Astrocyte (in vitro differentiated cells and primary cell): Measurements from ENCODE around the gene C10orf67. TPM values are rescaled to one million over a fixed set of nuclear protein-coding genes. Genes with fewer than 3 reads are reported as not detected.

ENCODE experiments used
- DNase-seq: peaks from one replicate; pipeline ENCODE4 v3.0.0-alpha.2; 2010; ENCODE audit warnings: low read depth
- FAIRE-seq: peaks from 2 replicates; lab custom pipeline; 2011; peaks lifted over from hg19 to GRCh38; lab: Jason Lieb, UNC
- H2AFZ ChIP-seq: 2 replicates; pipeline ENCODE4 v1.6.0; 2012; ENCODE audit warnings: low read depth, low read length, inconsistent platforms
- H3K27ac ChIP-seq: 2 replicates; pipeline ENCODE4 v1.5.1; 2011; ENCODE audit warnings: low read depth, low read length, inconsistent platforms
- H3K27me3 ChIP-seq: 2 replicates; pipeline ENCODE4 v1.6.0; 2011; ENCODE audit warnings: low read length, inconsistent platforms; ENCODE audit not compliant: insufficient read depth
- H3K36me3 ChIP-seq: 2 replicates; pipeline ENCODE4 v1.5.1; 2011; ENCODE audit warnings: low read length, inconsistent platforms; ENCODE audit not compliant: insufficient read depth
- H3K4me1 ChIP-seq: 2 replicates; pipeline ENCODE4 v1.5.1; 2011; ENCODE audit warnings: low read length, inconsistent platforms; ENCODE audit not compliant: insufficient read depth
- H3K4me2 ChIP-seq: 2 replicates; pipeline ENCODE4 v1.6.0; 2012; ENCODE audit warnings: low read length, inconsistent platforms
- H3K4me3 ChIP-seq: 2 replicates; pipeline ENCODE4 v1.5.1; 2011; ENCODE audit warnings: low read depth, mild to moderate bottlenecking, low read length, inconsistent platforms; ENCODE audit not compliant: insufficient read depth
- H3K79me2 ChIP-seq: 2 replicates; pipeline ENCODE4 v1.6.0; 2012; ENCODE audit warnings: mild to moderate bottlenecking, low read length, inconsistent platforms; ENCODE audit not compliant: insufficient read depth
- H3K9ac ChIP-seq: 2 replicates; pipeline ENCODE4 v1.6.0; 2012; ENCODE audit warnings: mild to moderate bottlenecking, low read length, inconsistent platforms
- H3K9me3 ChIP-seq: 2 replicates; pipeline ENCODE4 v1.5.1; 2012; ENCODE audit warnings: low read depth, mild to moderate bottlenecking, low read length, inconsistent platforms; ENCODE audit not compliant: insufficient read depth
- H4K20me1 ChIP-seq: 2 replicates; pipeline ENCODE4 v1.6.0; 2012; ENCODE audit warnings: low read length, inconsistent platforms; ENCODE audit not compliant: insufficient read depth
- H3K27ac Mint-ChIP-seq: one replicate; pipeline ENCODE4 v1.8.0; 2021; ENCODE audit warnings: mild to moderate bottlenecking, mixed read lengths; ENCODE audit not compliant: unreplicated experiment
- H3K27me3 Mint-ChIP-seq: one replicate; pipeline ENCODE4 v1.8.0; 2021; ENCODE audit warnings: low read depth, mixed read lengths; ENCODE audit not compliant: unreplicated experiment
- H3K36me3 Mint-ChIP-seq: one replicate; pipeline ENCODE4 v1.8.0; 2021; ENCODE audit warnings: low read depth, mixed read lengths; ENCODE audit not compliant: unreplicated experiment
- H3K4me1 Mint-ChIP-seq: one replicate; pipeline ENCODE4 v1.8.0; 2021; ENCODE audit warnings: low read depth, mixed read lengths; ENCODE audit not compliant: unreplicated experiment
- H3K4me3 Mint-ChIP-seq: one replicate; pipeline ENCODE4 v1.8.0; 2021; ENCODE audit warnings: mild to moderate bottlenecking, moderate library complexity, mixed read lengths; ENCODE audit not compliant: unreplicated experiment
- H3K9me3 Mint-ChIP-seq: one replicate; pipeline ENCODE4 v1.8.0; 2021; ENCODE audit warnings: mild to moderate bottlenecking, mixed read lengths; ENCODE audit not compliant: unreplicated experiment
- CTCF ChIP-seq: IDR thresholded peaks from 2 replicates; pipeline ENCODE4 v1.5.1; 2011; ENCODE audit warnings: low read depth, mild to moderate bottlenecking, inconsistent platforms, low read length, moderate library complexity; ENCODE audit not compliant: insufficient read depth
- EZH2 ChIP-seq: IDR thresholded peaks from 2 replicates; pipeline ENCODE4 v1.6.1; 2012; ENCODE audit warnings: mild to moderate bottlenecking, low read length, inconsistent platforms; ENCODE audit not compliant: insufficient read depth
- total RNA-seq: library from RNA; stranded (reverse); gene quantifications from 2 replicates; pipeline ENCODE4 v1.2.1, GENCODE V29; 2021

Gene C10orf67
- total RNA-seq, 1 donor from 2014 or later: 0.27 TPM

DNA sequence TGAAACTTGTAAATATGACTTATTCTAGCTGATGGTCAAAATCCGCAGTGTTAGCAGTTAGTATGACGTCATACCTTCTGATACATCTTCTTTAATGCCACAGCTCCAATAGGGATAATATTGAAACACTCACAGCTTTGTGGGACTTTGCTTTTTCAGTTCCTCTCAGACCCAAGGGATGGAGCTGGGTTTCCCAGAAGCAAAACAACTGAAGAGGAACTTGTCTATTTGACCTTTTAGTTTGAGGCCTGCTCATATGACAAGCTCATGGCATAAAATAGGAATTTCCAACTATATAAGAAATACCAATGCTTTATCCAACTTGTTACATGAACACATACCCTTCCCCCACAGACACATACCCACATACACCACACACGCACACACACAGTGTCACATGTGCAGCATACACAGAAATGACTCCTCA is 31.6 kb upstream of the C10orf67 start:
- Histone ChIP-seq H3K9me3 (no peaks in the 10 kb centered on the region), H3K27me3 (no peaks in the 10 kb centered on the region), H3K4me1 (no peaks in the 10 kb centered on the region), H2AFZ (no peak overlapping the region), H3K4me2 (no peak overlapping the region), H3K4me3 (no peak overlapping the region), H4K20me1 (no peaks in the 10 kb centered on the region), H3K9ac (no peak overlapping the region), H3K79me2 (no peaks in the 10 kb centered on the region), H3K36me3 (no peaks in the 10 kb centered on the region), H3K27ac (no peak overlapping the region)
- no peak for TF ChIP-seq CTCF
- TF ChIP-seq EZH2: no peak
- DNase-seq (no peak), FAIRE-seq (no peak)
- Mint-ChIP-seq H3K27ac (no peak overlapping the region), H3K27me3 (no peaks in the 10 kb centered on the region), H3K9me3 (peaks cover 1% of the 10 kb centered on the region), H3K4me3 (no peak overlapping the region), H3K4me1 (no peaks in the 10 kb centered on the region), H3K36me3 (no peaks in the 10 kb centered on the region)

GRCh38 chr10:23375366-23375765 is 30.8 kb upstream of the C10orf67 start:
- H3K36me3 ChIP-seq: no peaks in the 10 kb centered on the region
- no peak for DNase-seq
- no peak overlapping the region for H3K4me3 Mint-ChIP-seq
- no peak overlapping the region for H3K4me3 ChIP-seq
- H3K27ac ChIP-seq: no peak overlapping the region
- H3K4me1 ChIP-seq: no peaks in the 10 kb centered on the region
- H3K4me2 ChIP-seq: no peak overlapping the region
- no peak for TF ChIP-seq EZH2
- H3K4me1 Mint-ChIP-seq: peaks cover under 1% of the 10 kb centered on the region
- no peaks in the 10 kb centered on the region for H3K79me2 ChIP-seq
- peak overlapping the region; percentile 27 for H3K27ac Mint-ChIP-seq
- H3K9me3 ChIP-seq: no peaks in the 10 kb centered on the region
- no peaks in the 10 kb centered on the region for H3K36me3 Mint-ChIP-seq
- no peaks in the 10 kb centered on the region for H4K20me1 ChIP-seq
- no peaks in the 10 kb centered on the region for H3K27me3 Mint-ChIP-seq
- peaks cover 1% of the 10 kb centered on the region for H3K9me3 Mint-ChIP-seq
- no peak overlapping the region for H3K9ac ChIP-seq
- H2AFZ ChIP-seq: no peak overlapping the region
- no peak for FAIRE-seq
- H3K27me3 ChIP-seq: no peaks in the 10 kb centered on the region

DNA sequence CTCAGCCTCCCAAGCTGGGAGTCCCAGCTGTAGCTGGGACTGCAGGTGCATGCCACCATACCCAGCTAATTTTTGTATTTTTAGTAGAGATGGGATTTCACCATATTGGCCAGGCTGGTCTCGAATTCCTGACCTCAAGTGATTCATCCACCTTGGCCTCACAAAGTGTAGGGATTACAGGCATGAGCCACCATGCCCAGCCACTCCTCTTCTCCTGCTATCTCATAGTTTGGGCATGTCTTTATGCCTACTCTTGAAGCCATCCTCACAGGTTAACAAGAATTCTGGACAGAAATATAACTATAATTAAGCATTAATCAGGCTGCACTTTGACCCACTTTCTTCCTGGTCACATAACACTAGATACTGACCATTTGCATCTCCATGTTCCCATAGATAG is 28.6 kb upstream of the C10orf67 start:
- Histone ChIP-seq H3K36me3 (no peaks in the 10 kb centered on the region), H3K27ac (no peak overlapping the region), H3K4me3 (no peak overlapping the region), H4K20me1 (no peaks in the 10 kb centered on the region), H3K79me2 (no peaks in the 10 kb centered on the region), H3K9me3 (no peaks in the 10 kb centered on the region), H3K27me3 (no peaks in the 10 kb centered on the region), H3K9ac (no peak overlapping the region), H3K4me1 (no peaks in the 10 kb centered on the region), H3K4me2 (no peak overlapping the region), H2AFZ (no peak overlapping the region)
- TF ChIP-seq EZH2: no peak
- no peak for TF ChIP-seq CTCF
- Mint-ChIP-seq H3K4me1 (peaks cover 14% of the 10 kb centered on the region), H3K4me3 (no peak overlapping the region), H3K27me3 (no peaks in the 10 kb centered on the region), H3K36me3 (no peaks in the 10 kb centered on the region), H3K27ac (no peak overlapping the region), H3K9me3 (peaks cover 1% of the 10 kb centered on the region)
- DNase-seq: no peak
- FAIRE-seq: no peak
